Measurements from ENCODE around the gene EMP2.

The EMP2 gene

GRCh38 chr16:10485159-10485558 lies 95.2 kb downstream of the EMP2 start:
- H3K36me3 ChIP-seq (ENCODE audit: control insufficient read depth, insufficient read depth, low read length) = peaks cover 13% of the 10 kb centered on the region
- H3K27ac ChIP-seq (ENCODE audit: low read depth, low read length, severe bottlenecking) = no peak overlapping the region
- H3K9me3 ChIP-seq (ENCODE audit: control insufficient read depth, low read length) = peaks cover 10% of the 10 kb centered on the region
- no peaks in the 10 kb centered on the region for H3K4me1 ChIP-seq (ENCODE audit: control insufficient read depth, insufficient read depth, low read length, poor library complexity, severe bottlenecking)
- WGBS, 2 experiments (ENCODE audit: insufficient coverage in 2 of 2) = 82 to 90% methylated on average over 2 to 4 of the region's 4 CpGs
- H3K4me3 ChIP-seq (ENCODE audit: extremely low read depth, insufficient read depth, low read length, poor library complexity, severe bottlenecking) = no peak overlapping the region

DNA sequence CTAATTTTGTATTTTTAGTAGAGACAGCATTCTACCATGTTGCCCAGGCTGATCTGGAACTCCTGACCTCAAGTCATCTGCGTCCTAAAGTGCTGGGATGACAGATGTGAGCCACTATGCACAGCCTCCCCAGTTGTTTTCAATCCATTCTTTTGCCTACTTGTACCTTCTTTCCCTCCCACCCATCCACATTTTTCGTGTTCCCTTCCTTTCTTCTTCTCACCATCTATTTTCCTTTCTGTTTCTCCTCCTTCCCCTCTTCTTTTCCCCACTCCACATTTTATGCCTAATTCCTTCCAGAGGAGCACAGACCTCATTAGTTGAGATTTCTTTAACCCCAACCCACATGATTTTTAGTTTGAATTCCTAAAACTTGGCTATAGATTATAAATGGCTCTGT lies 100.2 kb downstream of the EMP2 start:
- WGBS, 2 experiments (ENCODE audit: insufficient coverage in 2 of 2) = 71 to 84% methylated on average over 2 of the region's 2 CpGs

More for the DNA sequence above, 100.2 kb downstream of the EMP2 start:
- Histone ChIP-seq H3K9me3 (ENCODE audit: control insufficient read depth, low read length) (no peaks in the 10 kb centered on the region), H3K4me1 (ENCODE audit: control insufficient read depth, insufficient read depth, low read length, poor library complexity, severe bottlenecking) (no peaks in the 10 kb centered on the region), H3K36me3 (ENCODE audit: control insufficient read depth, insufficient read depth, low read length) (peaks cover 23% of the 10 kb centered on the region), H3K4me3 (ENCODE audit: extremely low read depth, insufficient read depth, low read length, poor library complexity, severe bottlenecking) (no peak overlapping the region), H3K27ac (ENCODE audit: low read depth, low read length, severe bottlenecking) (no peak overlapping the region)
